HepG2 (cell line): Measurements from ENCODE around the gene CENPB. TPM values are rescaled to one million over a fixed set of nuclear protein-coding genes. Genes with fewer than 3 reads are reported as not detected.

Source experiments
- CEBPG ChIP-seq: IDR thresholded peaks from 2 replicates; pipeline ENCODE4 v1.6.1; 2016
- CHCHD3 ChIP-seq: sonication (generic); formaldehyde crosslinking; IDR thresholded peaks from 2 replicates; pipeline ENCODE4 v1.8.0; 2022; ENCODE audit warnings: mild to moderate bottlenecking, missing genetic modification reagents, moderate library complexity
- E2F5 ChIP-seq: sonication (generic); formaldehyde crosslinking; conservative IDR thresholded peaks from 2 replicates; pipeline ENCODE4 v1.4.0; 2020; ENCODE audit warnings: missing genetic modification reagents
- IRF9 ChIP-seq: sonication (generic); formaldehyde crosslinking; IDR thresholded peaks from 2 replicates; pipeline ENCODE4 v1.8.0; 2022; ENCODE audit warnings: missing genetic modification reagents, mild to moderate bottlenecking, borderline replicate concordance
- KMT2A ChIP-seq: sonication (generic); formaldehyde crosslinking; IDR thresholded peaks from 2 replicates; pipeline ENCODE4 v1.4.0; 2020; ENCODE audit warnings: missing genetic modification reagents
- TAF1 ChIP-seq: sonication (generic); formaldehyde crosslinking; IDR thresholded peaks from 2 replicates; pipeline ENCODE4 v1.4.0; 2020; ENCODE audit warnings: missing genetic modification reagents
- TOE1 ChIP-seq: sonication (generic); formaldehyde crosslinking; IDR thresholded peaks from 2 replicates; pipeline ENCODE4 v1.4.0; 2020; ENCODE audit warnings: mild to moderate bottlenecking, missing genetic modification reagents
- WIZ ChIP-seq: sonication (generic); formaldehyde crosslinking; IDR thresholded peaks from 2 replicates; pipeline ENCODE4 v1.5.1; 2020; ENCODE audit warnings: mild to moderate bottlenecking, missing genetic modification reagents
- ZBTB4 ChIP-seq: sonication (generic); formaldehyde crosslinking; IDR thresholded peaks from 2 replicates; pipeline ENCODE4 v1.4.0; 2020; ENCODE audit warnings: missing genetic modification reagents, mild to moderate bottlenecking, borderline replicate concordance
- ZNF407 ChIP-seq: sonication (generic); formaldehyde crosslinking; IDR thresholded peaks from one replicate; pipeline ENCODE4 v1.5.1; 2020; ENCODE audit warnings: mild to moderate bottlenecking, missing genetic modification reagents; ENCODE audit errors: not compliant biosample characterization
- polyA plus RNA-seq, 8 experiments: library from polyadenylated mRNA; depleted of rRNA in 3 of 8; stranded (reverse) in 7 of 8; unstranded in 1 of 8; fragments of >200 nt; fragmentation: Illumina TruSeq in 4 of 8; extraction: Trizol in 4 of 8; gene quantifications; 2 replicates each; pipeline versions ENCODE4 v1.2.1 to v1.2.3, GENCODE V29; 2011 to 2016; ENCODE audit warnings: low read depth in 4 of 8, missing spikeins in 1 of 8, mixed read lengths in 1 of 8; ENCODE audit not compliant: insufficient read depth in 1 of 8
- total RNA-seq, 5 experiments: library from RNA; depleted of rRNA; stranded (reverse); fragments of >200 nt; fragmentation: Illumina TruSeq; extraction: Trizol; gene quantifications; 2 replicates each; pipeline ENCODE4 v1.2.3, GENCODE V29; 2016; ENCODE audit warnings: low read depth in 1 of 5

The CENPB gene
- total and polyA plus RNA-seq, 2 of the 13 experiments (the other 11 are each of a cell fraction or from before 2014, with no cell fraction given): 10.4 to 54.5 TPM

GRCh38 chr20:3795511-3796468 lies 9.2 kb upstream of the CENPB start, which contains the start of gene CDC25B (continued):
- TF ChIP-seq ZNF407 (CRISPR knock-in tag) (no peak), TOE1 (CRISPR knock-in tag) (no peak), ZBTB4 (peak; percentile 76), E2F5 (CRISPR knock-in tag) (peak; percentile 93), KMT2A (CRISPR knock-in tag) (peak; percentile 15; the same call in 1 of the 2 replicates), WIZ (CRISPR knock-in tag) (no peak), CHCHD3 (CRISPR knock-in tag) (no peak), CEBPG (CRISPR knock-in tag) (peak; percentile 45; the same call in 1 of the 2 replicates), IRF9 (CRISPR knock-in tag) (peak; percentile 58; the same call in 1 of the 2 replicates), TAF1 (CRISPR knock-in tag) (peak; percentile 37; the same call in 1 of the 2 replicates)
